LNCAP (cell line): ENCODE data around the gene LBHD1.

Source experiments
- TF ChIP-seq, protein P1 (sequence below): fragments of 450-650 bp; IDR thresholded peaks from 2 replicates; pipeline ENCODE4 v1.5.1; 2017; ENCODE audit warnings: mild to moderate bottlenecking

The LBHD1 gene

DNA sequence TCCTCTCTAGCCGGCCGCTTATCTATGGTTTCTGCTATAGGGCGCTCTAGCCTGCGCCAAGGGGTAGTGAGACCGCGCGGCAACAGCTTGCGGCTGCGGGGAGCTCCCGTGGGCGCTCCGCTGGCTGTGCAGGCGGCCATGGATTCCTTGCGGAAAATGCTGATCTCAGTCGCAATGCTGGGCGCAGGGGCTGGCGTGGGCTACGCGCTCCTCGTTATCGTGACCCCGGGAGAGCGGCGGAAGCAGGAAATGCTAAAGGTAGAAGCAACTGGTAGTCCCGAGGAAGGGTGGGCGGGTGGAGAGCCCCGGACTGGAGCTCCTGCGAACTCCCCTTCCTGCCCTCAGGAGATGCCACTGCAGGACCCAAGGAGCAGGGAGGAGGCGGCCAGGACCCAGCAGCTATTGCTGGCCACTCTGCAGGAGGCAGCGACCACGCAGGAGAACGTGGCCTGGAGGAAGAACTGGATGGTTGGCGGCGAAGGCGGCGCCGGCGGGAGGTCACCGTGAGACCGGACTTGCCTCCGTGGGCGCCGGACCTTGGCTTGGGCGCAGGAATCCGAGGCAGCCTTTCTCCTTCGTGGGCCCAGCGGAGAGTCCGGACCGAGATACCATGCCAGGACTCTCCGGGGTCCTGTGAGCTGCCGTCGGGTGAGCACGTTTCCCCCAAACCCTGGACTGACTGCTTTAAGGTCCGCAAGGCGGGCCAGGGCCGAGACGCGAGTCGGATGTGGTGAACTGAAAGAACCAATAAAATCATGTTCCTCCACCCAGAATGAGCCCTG lies at the start of gene LBHD1, which contains the start of gene UQCC3:
TSS of gene LBHD1 (minus strand) at position 660 of the 782 bp plus-strand sequence. CDS start 2,236 bp downstream, outside the sequence.
TSS of gene UQCC3 (plus strand) at position 66 of the 782 bp plus-strand sequence. CDS start at position 139, 73 bp downstream.
- TF ChIP-seq, protein P1, sequence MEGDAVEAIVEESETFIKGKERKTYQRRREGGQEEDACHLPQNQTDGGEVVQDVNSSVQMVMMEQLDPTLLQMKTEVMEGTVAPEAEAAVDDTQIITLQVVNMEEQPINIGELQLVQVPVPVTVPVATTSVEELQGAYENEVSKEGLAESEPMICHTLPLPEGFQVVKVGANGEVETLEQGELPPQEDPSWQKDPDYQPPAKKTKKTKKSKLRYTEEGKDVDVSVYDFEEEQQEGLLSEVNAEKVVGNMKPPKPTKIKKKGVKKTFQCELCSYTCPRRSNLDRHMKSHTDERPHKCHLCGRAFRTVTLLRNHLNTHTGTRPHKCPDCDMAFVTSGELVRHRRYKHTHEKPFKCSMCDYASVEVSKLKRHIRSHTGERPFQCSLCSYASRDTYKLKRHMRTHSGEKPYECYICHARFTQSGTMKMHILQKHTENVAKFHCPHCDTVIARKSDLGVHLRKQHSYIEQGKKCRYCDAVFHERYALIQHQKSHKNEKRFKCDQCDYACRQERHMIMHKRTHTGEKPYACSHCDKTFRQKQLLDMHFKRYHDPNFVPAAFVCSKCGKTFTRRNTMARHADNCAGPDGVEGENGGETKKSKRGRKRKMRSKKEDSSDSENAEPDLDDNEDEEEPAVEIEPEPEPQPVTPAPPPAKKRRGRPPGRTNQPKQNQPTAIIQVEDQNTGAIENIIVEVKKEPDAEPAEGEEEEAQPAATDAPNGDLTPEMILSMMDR: no peak

DNA sequence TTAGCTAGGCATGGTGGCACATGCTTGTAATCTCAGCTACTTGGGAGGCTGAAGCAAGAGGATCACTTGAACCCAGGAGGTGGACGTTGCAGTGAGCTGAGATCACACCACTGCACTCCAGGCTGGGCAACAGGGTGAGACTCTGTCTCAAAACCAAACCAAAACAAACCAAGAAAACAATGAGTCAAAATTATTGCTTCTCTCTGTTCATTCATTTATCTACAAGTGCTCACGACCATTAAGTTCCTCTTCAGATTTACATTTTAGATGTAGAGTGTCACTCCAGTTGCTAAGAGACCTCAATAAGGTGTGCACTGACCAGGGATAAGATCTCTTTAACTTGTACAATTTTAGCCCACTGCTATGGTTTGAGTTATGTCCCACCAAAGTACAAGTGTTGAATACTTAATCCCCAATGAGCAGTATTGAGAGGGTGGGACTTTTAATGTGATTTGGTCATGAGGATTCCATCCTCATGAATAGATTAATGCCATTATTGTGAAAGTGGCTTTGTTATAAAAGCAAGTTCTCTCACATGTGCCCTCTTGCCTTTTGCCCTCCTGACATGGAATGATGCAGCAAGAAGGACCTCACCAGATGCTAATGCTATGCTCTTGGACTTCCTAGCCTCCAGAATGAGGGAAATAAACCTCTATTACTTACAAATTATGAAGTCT lies 47.4 kb upstream of the LBHD1 start:
- TF ChIP-seq, protein P1: no peak

DNA sequence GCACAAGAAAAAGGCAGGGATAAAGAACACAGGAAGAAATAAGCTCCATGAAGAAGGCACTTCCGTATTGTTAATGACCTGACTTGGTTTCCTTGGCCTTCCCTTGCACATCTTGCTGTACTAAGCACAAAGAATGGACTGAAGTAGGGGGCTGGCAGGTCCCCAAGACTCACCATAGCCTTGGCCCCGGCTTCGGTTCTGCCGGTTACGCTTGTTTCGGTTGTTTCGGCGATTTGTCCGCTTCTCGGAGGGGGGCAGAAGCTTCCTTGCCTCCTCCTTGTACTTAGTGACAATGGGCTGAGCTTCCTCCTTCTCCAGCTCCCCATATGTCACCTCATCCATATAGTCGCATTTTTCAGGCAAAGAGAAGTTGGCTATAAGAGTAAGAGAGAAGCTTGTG lies 44.7 kb upstream of the LBHD1 start:
- TF ChIP-seq, protein P1: no peak

- TF ChIP-seq, protein P1: no peak
Measured at GRCh38 chr11:62716206-62716605, 44.1 kb upstream of the LBHD1 start.

DNA sequence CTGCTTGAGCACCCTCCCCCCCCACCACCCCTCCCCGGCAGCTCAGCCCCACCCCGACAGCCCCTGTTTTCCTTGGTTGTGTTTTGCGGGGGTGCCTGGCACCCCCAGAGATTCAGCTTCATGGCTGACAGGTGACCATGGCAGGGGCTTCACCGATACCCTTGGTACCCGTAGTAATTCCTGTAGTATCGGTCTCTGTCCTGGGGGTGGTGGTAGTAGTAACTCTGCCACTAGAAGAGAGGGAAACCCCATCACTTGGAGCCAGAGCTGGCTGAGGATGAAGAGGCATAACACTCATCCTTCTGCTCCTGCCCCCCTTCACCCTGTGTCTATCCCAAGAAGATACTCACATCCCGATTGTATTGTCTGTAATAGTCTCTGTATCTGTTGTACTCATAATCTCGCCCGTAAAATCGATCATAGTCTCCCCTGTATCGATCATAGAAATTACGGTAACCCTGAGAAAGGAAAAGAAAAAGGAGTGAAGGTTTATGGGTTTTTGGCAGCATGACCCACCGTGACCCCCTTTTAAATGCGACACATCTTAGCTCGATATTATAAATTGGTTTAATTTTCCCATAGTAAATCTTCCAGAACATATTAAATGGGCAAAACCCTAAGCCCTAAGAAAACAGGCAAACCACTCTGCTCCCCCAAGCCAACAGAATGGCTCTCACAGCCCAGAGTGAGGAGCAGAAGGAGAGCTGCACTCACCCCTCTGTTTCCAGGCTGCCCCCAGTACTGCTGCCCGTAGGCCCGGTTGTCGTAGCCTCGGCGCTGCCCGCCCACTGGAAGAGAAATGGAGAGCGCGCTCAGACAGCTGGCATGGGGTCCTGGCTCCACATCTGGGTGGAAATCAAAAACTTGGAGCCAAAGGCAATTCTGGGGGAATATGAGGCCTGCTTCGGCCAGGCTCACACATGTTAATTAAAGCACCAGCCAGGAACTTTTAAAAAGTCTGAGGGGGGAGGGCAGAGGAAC lies 43.4 kb upstream of the LBHD1 start:
- TF ChIP-seq, protein P1: no peak

DNA sequence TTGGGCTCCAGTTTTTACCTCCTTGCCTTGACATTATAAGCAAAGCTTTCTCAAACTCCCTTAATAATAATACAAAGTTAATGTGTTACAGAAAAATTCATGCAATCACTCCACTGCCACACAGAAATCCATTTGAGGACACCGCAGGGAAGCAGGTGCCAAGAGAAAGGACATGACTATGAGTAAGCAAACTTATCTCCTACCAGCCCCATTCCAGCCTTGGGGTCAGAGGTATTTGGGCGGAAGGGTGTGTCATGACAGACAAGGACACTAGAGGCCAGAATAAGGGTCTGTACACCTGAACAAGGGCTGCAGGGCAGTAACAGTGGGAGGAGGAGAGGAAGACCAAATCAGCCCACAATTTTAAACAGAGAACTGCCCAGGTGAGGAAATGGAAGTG lies 41.3 kb upstream of the LBHD1 start:
- TF ChIP-seq, protein P1: no peak

DNA sequence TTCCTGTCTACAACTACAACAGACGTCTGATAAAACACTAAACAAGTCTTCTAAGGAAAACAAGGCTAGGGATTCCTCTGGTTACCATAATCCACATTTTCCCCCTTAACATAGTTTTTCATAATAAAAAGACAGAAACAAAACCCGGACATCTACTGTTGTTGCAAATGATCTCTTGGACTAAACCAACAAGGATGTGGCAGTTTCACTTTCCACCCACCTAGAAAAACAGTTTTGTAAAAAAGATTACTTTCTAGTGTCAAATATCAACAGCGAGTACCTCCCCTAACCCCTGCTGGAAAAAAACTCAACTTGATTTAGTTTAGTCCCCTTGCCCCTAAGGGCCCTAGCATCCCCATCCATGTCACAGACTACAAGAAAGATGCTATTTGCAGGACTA lies 40.8 kb upstream of the LBHD1 start:
- TF ChIP-seq, protein P1: no peak
